Stimulated activated CD8-positive, alpha-beta memory T cell treated with anti-CD3 and anti-CD28 coated beads, Interleukin-4, amount 100 ng/mL, for 1 hour (primary cell): ENCODE data around the gene MCTP1.

Experiments
- DNase-seq, 2 donors: peaks; one replicate each; pipeline ENCODE4 v3.0.0-alpha.2; 2020; ENCODE audit warnings: low read depth in 2 of 2, low spot score in 1 of 2

MCTP1 gene

GRCh38 chr5:94725142-94725541, 559.8 kb downstream of the MCTP1 start:
- no peak for DNase-seq

GRCh38 chr5:94715768-94716167, 569.1 kb downstream of the MCTP1 start:
- no peak for DNase-seq

DNA sequence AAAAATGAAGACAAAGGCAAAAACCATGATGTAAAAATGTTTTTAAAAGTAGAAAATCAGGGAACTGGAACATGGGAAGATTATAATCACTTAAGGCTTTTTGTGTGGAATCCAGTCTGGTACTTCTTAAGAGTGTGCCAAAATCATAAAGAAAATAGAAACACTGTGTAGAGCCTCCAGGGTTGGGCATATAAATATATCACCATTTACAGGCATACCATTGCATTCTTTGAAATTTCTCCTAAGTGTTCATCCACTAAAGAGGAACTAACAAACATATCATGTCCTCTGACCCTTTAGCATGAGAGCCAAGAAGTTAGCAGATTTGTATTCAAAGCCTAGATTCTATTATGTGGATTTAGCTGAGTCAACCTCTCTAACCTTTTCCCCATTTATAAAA, 573.1 kb downstream of the MCTP1 start:
- DNase-seq: no peak

GRCh38 chr5:94709277-94709676, 575.6 kb downstream of the MCTP1 start:
- DNase-seq: no peak

GRCh38 chr5:94707359-94707758, 577.5 kb downstream of the MCTP1 start:
- DNase-seq: no peak

DNA sequence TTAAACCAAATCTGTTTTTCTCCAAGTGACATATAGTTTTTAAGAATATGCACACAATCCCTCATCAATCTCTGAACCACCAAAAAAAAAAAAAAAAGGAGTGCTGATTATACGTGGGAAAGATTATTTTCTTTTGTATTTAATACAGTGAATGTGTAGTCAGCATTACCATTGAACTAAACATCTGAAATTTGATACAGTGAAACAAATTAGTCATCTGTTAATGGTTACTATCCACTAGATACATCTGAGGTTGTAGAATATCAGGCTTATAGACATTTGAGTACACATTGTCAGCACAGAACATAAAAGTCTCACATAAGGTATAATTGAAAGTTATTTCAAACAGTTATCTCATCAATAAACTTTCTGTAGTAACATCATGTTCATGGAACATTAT, 579.5 kb downstream of the MCTP1 start:
- DNase-seq: no peak

GRCh38 chr5:94702729-94703128, 582.2 kb downstream of the MCTP1 start:
- DNase-seq: no peak

- no peak for DNase-seq
Measured at GRCh38 chr5:94700592-94700991, 584.3 kb downstream of the MCTP1 start.

DNA sequence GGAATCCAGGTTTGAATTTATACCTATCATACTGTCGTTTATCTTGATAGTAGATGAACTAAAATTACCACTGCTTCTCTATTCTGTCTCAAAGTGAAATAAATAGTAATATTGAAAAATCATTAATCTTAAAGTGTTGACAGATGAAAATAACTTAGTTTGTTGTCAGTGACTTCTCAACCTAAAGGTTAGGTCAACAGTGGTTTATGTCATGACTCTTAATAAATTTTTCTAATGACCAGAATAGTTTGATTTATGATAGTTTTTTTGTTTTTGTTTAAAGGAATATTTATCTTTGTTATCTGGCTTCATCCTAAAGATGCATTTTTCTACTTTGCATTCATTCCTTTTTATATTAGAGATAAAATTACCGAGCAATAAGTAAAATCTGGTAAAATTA, 585.3 kb downstream of the MCTP1 start:
- no peak for DNase-seq

- no peak for DNase-seq
Measured at GRCh38 chr5:94698197-94698596, 586.7 kb downstream of the MCTP1 start.

GRCh38 chr5:94694671-94695070, 590.2 kb downstream of the MCTP1 start:
- no peak for DNase-seq

- no peak for DNase-seq
Measured at GRCh38 chr5:94693845-94694370, 591.0 kb downstream of the MCTP1 start.

- DNase-seq: no peak
Measured at GRCh38 chr5:94693043-94693822, 591.7 kb downstream of the MCTP1 start.

- no peak for DNase-seq
Measured at GRCh38 chr5:94692581-94692980, 592.3 kb downstream of the MCTP1 start.

- no peak for DNase-seq
Measured at GRCh38 chr5:94691949-94692348, 592.9 kb downstream of the MCTP1 start.

DNA sequence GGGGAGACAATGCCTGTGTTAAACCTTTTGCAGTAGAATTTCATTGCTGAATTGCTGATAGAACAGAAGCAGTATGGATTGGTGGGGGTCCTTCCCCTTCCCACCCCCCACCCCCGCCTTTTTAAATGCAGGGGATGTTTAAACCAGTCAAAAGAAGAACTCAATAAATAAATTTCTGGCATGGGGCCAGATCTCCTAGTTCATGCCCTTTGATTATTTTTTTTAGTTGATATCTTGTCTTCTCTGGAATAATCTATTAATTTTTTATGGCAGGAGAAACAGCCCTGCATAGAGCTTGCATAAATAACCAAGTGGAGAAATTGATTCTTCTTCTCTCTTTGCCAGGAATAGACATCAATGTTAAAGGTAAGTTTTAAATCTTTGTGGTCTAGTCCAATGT, 593.6 kb downstream of the MCTP1 start:
- DNase-seq: no peak

DNA sequence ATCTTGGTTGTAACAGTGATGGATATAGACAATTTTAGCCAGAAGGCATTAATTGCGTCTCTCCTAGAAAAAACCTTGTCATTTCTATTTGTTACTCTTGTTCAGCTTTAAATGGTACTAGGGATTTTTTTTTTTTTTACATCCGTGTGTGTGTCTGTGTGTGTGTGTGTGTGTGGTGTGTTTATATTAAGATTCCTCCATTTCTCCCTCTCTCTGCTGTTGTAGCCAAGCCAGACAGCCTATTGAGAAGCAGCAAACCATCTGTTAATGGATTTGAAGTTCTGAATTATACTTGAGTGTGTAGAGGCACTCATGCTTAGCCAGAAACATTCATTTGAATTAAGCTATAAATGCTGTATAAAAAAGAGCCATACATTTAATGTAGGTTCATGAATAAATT, 594.1 kb downstream of the MCTP1 start:
- DNase-seq: no peak

- DNase-seq: no peak
Measured at GRCh38 chr5:94689908-94690307, 595.0 kb downstream of the MCTP1 start.

- no peak for DNase-seq
Measured at GRCh38 chr5:94682814-94683520, 601.9 kb downstream of the MCTP1 start.

GRCh38 chr5:94675965-94676618, 608.8 kb downstream of the MCTP1 start:
- no peak for DNase-seq

- no peak for DNase-seq
Measured at GRCh38 chr5:94674490-94675382, 610.2 kb downstream of the MCTP1 start.
